GM19035 (cell line): Measurements from ENCODE around the gene RAD51B.

Experiments
- ATAC-seq: cut with Tn5 transposase; IDR thresholded peaks from one replicate; pipeline ENCODE4 v1.9.1; 2021; ENCODE audit not compliant: unreplicated experiment

Gene RAD51B

DNA sequence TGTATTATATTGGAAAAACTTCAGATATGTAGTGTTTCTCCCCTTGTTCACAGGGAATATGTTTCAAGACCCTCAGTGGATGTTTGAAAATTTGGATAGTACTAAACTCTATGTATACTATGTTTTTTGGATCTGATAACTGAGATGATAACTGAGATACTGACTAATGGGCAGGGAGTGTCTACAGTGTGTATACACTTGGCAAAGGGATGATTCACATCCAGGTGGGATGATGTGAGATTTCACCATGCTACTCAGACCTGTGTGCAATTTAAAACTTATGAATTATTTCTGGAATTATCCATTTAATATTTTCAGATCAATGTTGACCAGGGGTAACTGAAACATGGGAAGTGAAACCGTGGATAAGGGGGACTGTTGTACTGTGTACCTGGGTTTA is 13.8 kb downstream of the RAD51B start:
- ATAC-seq = no peak

- no peak for ATAC-seq
Observed at GRCh38 chr14:67835596-67835995, 16.0 kb downstream of the RAD51B start.

DNA sequence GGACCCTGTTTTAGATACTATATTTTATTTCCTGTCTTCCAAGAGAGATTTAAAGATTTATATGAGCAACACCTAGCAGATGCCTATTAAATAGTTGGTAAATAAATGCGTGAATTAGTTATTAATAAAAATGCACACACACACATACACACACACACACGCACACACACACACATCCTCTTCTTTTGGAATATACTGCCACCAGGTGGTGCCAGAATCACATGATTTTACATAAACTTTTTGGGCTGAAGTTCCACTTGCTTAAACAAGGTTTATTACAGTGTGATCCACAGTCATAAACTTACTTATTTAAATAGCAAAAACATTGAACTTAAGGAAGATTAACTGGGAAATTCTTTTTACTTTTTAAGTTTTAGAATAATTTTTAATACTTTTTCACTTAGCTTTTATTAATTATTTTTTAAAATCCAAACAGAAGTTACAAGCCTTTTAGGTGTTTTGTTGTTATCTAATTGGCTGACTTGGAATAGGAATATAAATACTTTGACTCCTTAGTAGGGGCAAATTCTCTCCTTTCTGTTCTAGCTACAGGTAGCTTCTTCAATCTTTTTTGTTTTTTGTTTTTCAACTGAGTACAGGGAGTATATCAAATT is 17.5 kb downstream of the RAD51B start:
- ATAC-seq = no peak

DNA sequence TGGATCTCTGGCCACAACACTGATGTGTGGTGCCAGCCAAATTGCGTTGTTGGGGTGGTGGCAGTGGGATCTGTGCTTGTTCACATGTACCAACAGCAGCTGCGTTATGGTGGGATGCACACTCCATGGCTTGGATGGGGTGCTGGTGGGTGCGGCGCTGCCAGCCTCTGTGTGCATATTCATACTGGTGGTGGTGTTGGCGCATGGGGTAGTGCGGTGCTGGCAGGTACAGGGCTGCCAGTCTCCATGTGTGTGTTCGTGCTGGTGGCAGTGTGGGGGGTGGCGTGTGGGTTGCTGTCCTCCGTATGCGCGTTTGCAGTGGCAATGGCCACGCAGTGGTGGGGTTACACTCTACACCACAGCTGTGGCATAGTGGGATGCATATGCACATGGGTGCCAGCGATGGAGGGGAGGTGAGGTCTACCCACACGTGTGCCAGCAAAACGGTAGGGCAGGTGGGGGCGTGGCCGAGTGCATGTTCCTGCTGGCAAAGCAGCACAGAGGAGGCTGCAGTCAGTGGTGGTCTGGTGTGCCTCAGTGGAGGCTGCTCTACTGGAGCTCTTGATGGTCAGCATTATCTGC is 26.5 kb downstream of the RAD51B start:
- no peak for ATAC-seq

DNA sequence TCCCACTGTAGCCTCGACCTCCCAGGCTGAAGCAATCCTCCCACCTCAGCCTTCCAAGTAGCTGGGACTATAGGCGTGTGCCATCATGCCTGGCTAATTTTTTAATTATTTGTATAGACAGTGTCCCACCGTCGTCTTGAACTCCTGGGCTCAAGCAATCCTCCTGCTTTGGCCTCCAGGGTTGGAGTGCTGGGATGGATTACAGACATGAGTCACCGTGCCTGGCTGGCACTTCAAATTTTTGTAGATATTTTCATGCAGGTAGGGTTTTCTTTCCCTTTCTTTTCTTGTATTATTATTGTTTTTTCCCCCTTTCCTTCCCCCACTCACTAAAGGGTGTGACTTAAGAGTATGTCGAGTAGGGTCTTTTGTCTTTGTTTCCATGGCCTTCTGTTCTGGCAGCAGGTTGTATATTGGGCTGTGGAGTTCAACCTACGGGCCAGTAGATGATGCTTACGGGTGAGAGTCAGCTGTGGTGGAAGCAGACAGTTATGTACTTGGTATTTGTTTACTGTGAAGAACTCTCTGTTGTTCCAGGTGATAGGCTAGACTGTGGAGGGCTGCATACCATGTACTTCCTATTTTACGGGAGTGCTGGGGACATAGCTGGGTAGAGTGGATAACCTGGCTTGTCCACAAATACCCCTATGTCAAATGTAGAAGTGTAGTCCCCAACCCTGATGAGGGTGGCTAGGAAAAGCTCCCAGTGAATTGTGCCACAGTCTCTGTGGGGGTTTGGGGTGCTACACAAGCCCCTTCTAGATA is 30.7 kb downstream of the RAD51B start:
- ATAC-seq = no peak

GRCh38 chr14:67851785-67852410 is 32.3 kb downstream of the RAD51B start:
- no peak for ATAC-seq

GRCh38 chr14:67852926-67853604 is 33.5 kb downstream of the RAD51B start:
- no peak for ATAC-seq

- ATAC-seq = no peak
Observed at GRCh38 chr14:67853715-67854114, 34.1 kb downstream of the RAD51B start.

GRCh38 chr14:67856827-67857226 is 37.2 kb downstream of the RAD51B start:
- ATAC-seq = no peak

- ATAC-seq = no peak
Observed at GRCh38 chr14:67857778-67858350, 38.3 kb downstream of the RAD51B start.

DNA sequence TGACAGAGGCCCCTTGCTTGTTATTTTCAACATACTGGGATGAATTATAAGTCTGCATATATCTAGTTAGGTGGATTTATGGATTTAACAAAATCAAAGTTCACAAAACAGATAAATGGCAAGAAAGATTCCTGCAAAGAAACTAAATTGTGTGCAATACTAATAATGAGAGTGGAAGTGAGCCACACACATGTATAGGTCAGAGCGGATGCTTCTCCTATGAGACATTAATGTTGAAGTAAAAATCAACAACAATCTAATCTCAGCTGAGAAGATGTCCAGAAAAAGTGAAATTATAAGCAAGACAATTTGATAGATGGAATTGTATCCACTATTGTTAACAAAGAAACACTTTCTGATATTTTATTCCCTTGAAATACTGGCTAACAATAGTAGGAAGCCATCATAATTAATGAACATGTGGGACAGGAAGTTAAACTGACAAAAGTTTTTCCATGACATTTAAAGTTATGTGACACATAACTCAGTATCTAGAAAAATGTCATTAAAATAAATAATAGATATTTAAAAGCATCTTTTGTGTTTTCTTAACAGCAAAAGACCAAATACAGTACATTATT is 39.7 kb downstream of the RAD51B start:
- ATAC-seq = no peak

- ATAC-seq = no peak
Observed at GRCh38 chr14:67863223-67863622, 43.6 kb downstream of the RAD51B start.

- no peak for ATAC-seq
Observed at GRCh38 chr14:67875175-67876006, 55.8 kb downstream of the RAD51B start.

DNA sequence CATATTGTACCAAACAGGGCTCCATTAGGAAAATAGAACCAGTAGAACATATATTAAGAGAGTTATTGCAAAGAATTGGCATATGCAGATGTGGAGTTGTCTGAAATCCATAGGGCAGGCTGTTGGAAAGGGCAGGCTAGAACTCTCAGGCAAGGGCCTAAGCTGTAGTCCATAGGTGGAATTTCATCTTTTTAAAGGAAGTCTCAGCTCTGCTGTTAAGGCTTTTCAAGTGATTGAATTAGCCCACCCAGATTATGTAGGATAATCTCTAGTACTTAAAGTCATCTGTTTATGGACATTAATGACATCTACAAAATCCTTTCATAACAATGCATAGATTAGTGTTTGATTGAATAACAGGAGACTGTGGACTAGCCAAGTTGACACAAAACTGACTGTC is 59.4 kb downstream of the RAD51B start:
- ATAC-seq = no peak

DNA sequence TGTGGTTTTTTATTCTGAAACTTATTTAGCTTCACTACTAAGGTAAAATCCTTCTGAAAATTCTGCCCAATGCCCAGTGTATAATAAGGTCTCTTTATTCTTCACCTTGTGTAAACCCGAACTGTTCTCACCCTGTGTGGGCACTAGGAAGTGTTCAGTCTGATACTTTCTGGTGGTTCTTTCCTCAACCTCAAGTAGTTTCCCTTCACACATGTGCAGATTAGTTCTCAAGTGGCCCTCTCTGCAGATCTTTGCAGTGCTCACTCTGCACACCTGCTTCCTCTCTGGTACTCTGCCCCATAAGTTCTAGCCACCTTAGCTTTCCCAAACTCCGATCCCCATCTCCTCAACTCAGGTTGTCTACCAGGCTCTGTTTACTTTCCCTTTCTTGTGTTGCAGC is 61.6 kb downstream of the RAD51B start:
- peak; percentile 88 for ATAC-seq

GRCh38 chr14:67882986-67883555 is 63.5 kb downstream of the RAD51B start:
- no peak for ATAC-seq

- no peak for ATAC-seq
Observed at GRCh38 chr14:67883717-67884116, 64.1 kb downstream of the RAD51B start.

GRCh38 chr14:67886191-67886590 is 66.6 kb downstream of the RAD51B start:
- no peak for ATAC-seq

DNA sequence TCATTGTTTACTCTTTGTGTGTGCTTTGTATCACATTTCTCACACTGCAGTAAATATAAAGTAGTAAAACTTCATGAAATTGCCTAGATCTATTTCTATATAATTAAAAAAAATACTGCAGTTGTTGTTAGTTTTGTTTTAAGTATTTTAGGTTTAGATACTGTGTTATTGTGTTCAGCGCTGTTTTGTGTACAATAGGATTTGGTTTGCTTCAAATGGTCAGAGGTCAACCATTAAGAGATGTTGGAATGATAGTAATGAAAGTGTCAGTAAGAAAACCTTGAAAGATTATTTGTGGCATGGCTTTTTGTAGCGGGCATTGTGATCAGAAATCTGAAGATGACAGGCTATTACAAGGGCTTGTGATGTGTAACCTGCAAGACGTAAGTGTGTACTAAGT is 67.9 kb downstream of the RAD51B start:
- ATAC-seq = no peak
